GM10248 (cell line): ENCODE measurements around the gene ZNF84.

Experiments
- CTCF ChIA-PET: fragments of 300-600 bp; sonication (Branson Sonifier 250); formaldehyde crosslinking; extraction: SDS; loops from one replicate; lab custom pipeline; 2021; ENCODE audit warnings: antibody characterized with exemption; lab: Yijun Ruan, JAX
- POLR2A ChIA-PET: fragments of 350-650 bp; sonication (Branson Sonifier 250); formaldehyde crosslinking; extraction: SDS; loops from one replicate; lab custom pipeline; 2020; ENCODE audit warnings: antibody characterized with exemption; lab: Yijun Ruan, JAX
- DNase-seq: peaks from one replicate; pipeline ENCODE4 v3.0.0; 2012; ENCODE audit errors: extremely low spot score
- CTCF ChIP-seq: IDR thresholded peaks from 2 replicates; pipeline ENCODE4 v1.5.1; 2012; ENCODE audit warnings: mild to moderate bottlenecking, low read depth; ENCODE audit errors: extremely low read depth, missing control alignments, control extremely low read depth

Gene ZNF84

DNA sequence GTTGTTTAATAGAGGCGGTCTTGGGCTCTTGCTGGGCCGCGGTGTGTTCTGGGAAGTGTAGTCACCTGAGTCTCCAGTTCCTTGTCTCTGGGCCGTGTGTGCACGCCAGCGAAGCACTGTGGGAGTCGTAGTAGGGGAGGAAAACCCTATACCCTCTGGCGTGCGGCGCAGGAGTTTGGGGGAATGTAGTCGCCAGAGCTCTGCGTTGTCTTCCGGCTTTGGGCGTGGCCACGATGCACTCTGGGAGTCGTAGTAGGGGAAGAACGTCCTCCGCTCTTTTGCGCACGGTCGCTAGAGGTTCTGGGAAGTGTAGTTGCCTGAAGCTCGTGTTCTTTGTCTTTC, 42.7 kb downstream of the ZNF84 start:
- ChIA-PET CTCF (interaction anchor here (1.0 kb wide), 2 partner anchors 42 to 101 kb away, joined by 3 to 5 read pairs; partner anchors contain the start of gene ZNF268), POLR2A (interaction anchor here (1.0 to 1.1 kb wide), 2 partner anchors 50 to 94 kb away, joined by 3 to 4 read pairs; partner anchors contain the start of genes ZNF10, ZNF26 and ZNF891)
- DNase-seq, result peak; percentile 87
- TF ChIP-seq CTCF, result no peak

DNA sequence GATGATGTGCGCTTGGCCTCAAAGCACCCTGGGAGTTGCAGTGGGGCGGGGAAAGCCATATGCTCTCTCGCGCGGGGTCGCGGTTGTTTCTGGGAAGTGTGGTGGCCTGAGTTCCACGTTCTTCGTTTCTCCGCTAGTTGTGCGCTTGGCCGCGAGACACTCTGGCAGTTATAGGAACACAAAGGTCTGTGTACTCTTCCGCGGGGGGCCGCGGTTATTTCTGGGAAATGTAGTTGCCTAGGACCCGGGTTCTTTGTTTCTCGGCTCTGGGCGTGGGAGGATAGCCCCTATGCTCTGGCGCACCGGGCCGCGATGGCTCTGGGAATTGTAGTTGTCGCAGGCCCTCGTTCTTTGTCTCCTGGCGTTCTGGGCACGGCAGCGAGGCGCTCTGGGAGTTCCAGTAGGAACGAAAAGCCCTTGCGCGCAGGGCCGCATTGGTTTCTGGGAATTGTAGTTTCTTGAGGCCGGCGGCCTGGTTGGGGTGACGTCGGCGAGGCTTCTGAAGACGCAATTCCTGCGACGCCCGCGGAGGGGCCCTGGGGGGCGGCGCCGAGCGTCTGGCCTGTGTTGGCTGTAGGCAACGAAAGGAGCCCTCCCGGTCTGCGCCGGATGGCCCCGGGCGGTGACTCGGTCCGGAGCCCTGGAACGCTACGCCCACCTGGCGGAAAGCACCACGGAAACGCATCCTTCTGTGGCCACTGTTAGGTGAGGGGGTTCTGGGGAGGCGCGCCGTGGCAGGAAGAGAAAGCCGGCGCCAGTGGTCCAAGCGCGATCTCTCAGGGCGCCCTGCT, 43.3 kb downstream of the ZNF84 start, which contains the start of gene ZNF140:
Gene ZNF140, plus strand, starts transcription at position 556 of the 791 bp plus-strand sequence. CDS start 398 bp downstream, outside the sequence.
- POLR2A ChIA-PET, result interaction anchor here (1.0 to 1.1 kb wide), 2 partner anchors 50 to 94 kb away, joined by 3 to 4 read pairs; partner anchors contain the start of genes ZNF10, ZNF26 and ZNF891
- DNase-seq, result peak; percentile 90
- CTCF ChIA-PET, result interaction anchor here (0.7 to 1.0 kb wide), 3 partner anchors 43 to 101 kb away, joined by 3 to 5 read pairs (median 3); partner anchors contain the start of gene ZNF268
- no peak for TF ChIP-seq CTCF

DNA sequence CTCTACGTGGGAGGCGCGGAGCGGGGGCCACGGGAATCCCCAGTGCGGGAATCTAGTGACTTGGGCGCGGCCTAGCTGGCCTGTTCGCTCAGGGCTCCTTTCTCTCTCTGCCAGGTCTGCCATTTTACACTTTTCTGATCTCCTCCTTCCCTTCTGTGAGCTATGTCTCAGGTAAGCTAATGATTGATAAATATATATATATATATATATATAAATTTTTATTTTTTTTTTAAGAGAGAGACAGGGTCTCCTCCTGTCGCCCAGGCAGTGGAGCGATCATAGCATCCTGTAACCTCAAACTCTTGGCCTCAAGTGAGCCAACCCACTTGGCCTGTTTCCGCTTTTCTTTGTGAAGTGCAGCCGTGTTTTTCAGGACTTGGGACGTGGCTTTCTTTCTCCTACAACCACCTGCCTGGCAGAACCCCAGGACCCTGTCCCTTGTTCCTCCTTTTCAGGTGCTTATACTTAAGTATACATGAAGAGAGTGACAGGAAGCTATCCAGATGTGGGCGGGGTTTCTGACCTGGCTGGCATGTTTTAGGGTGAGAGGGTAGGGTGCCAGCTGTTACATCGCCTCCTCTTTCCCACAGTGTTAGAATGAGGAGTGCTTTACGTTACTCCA, 44.0 kb downstream of the ZNF84 start:
- POLR2A ChIA-PET, result no interaction called here
- CTCF ChIA-PET, result interaction anchor here (0.7 to 0.9 kb wide), 2 partner anchors 96 to 100 kb away, joined by 3 to 4 read pairs; partner anchors contain the start of gene ZNF268
- TF ChIP-seq CTCF, result no peak
- no peak for DNase-seq

DNA sequence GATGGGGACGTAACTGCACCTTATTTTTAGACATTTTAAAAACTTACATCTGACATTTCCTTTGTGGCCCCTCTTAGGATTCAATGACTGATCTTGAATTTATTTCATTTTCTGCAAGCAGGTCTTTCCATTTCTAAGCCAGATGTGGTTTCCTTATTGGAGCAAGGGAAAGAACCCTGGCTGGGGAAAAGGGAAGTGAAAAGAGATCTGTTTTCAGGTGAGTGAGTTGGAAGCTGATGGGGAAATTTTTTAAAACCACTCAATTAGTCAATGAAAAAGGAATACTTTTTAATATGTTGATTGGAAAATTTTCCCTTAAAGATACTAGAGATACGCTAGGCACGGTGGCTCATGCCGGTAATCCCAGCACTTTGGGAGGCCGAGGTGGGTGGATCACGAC, 46.0 kb downstream of the ZNF84 start:
- DNase-seq, result no peak
- no peak for TF ChIP-seq CTCF
- CTCF ChIA-PET, result no interaction called here
- POLR2A ChIA-PET, result no interaction called here

GRCh38 chr12:133105620-133106019, 68.3 kb downstream of the ZNF84 start:
- no peak for TF ChIP-seq CTCF
- DNase-seq, result no peak
- ChIA-PET POLR2A (no interaction called here), CTCF (no interaction called here)

- ChIA-PET POLR2A (no interaction called here), CTCF (no interaction called here)
- no peak for TF ChIP-seq CTCF
- no peak for DNase-seq
These were observed 68.9 kb downstream of the ZNF84 start for GRCh38 chr12:133106253-133106652.
